Gastrocnemius medialis (tissue), 4 donors: ENCODE results near the gene EDEM3. TPM values are rescaled to one million over a fixed set of nuclear protein-coding genes. Genes with fewer than 3 reads are reported as not detected.

ENCODE experiments used
- ATAC-seq, 2 donors: fragments of 150-250 bp; one replicate each; pipeline ENCODE4 v1.9.1; 2016
- DNase-seq, 2 donors: peaks; one replicate each; pipeline ENCODE4 v3.0.0-alpha.2; 2019
- H3K27ac ChIP-seq, 4 donors: fragments of 200-600 bp; sonication (generic); 1 replicate in 1 of 4; 2 replicates in 3 of 4; pipeline ENCODE4 v1.5.1; 2016 to 2018; ENCODE audit warnings: mild to moderate bottlenecking in 2 of 4, moderate library complexity in 1 of 4
- H3K27me3 ChIP-seq, 3 donors: fragments of 200-600 bp; sonication (generic) in 2 of 3; 1 replicate in 1 of 3; 2 replicates in 2 of 3; pipeline versions ENCODE4 v1.5.1 to v1.6.0; 2016 to 2019; ENCODE audit warnings: mild to moderate bottlenecking in 1 of 3, moderate library complexity in 1 of 3
- H3K36me3 ChIP-seq, 2 donors: fragments of 200-600 bp; sonication (generic) in 1 of 2; one replicate each; pipeline ENCODE4 v1.5.1; 2017 to 2018
- H3K4me1 ChIP-seq, 2 donors: fragments of 200-600 bp; sonication (generic) in 1 of 2; one replicate each; pipeline ENCODE4 v1.5.1; 2016 to 2017; ENCODE audit warnings: mild to moderate bottlenecking in 2 of 2
- H3K4me3 ChIP-seq, 4 donors: fragments of 200-600 bp; sonication (generic) in 3 of 4; 1 replicate in 1 of 4; 2 replicates in 3 of 4; pipeline ENCODE4 v1.5.1; 2016 to 2019; ENCODE audit warnings: mild to moderate bottlenecking in 2 of 4
- H3K9me3 ChIP-seq, 3 donors: fragments of 200-600 bp; sonication (generic) in 2 of 3; 1 replicate in 1 of 3; 2 replicates in 2 of 3; pipeline ENCODE4 v1.5.1; 2016 to 2019
- POLR2A ChIP-seq, 2 donors: fragments of 450-650 bp; IDR thresholded peaks; one replicate each; pipeline ENCODE4 v1.6.1; 2017; ENCODE audit warnings: antibody characterized with exemption in 2 of 2, mild to moderate bottlenecking in 2 of 2, moderate library complexity in 2 of 2
- in situ Hi-C, 4 donors: fragments of 200-750 bp; cut with MboI; loops; one replicate each; pipeline versions ENCODE4 v1.15.0 to v1.8.0; 2017; ENCODE audit warnings: low sequenced_read_pairs in 4 of 4
- intact Hi-C: fragments of 100-400 bp; cut with DNase I; formaldehyde crosslinking; loops from one replicate; pipeline ENCODE4 v1.15.1; 2023; ENCODE audit warnings: low total_unique reads
- total RNA-seq, 4 donors: library from RNA; depleted of rRNA; stranded (reverse); fragments of >200 nt; gene quantifications; one replicate each; pipeline versions ENCODE4 v1.1.0 to v1.2.3, GENCODE V29; 2016
- TF ChIP-seq, protein P1 (sequence below), 5 experiments: fragments of 450-650 bp in 3 of 5; fragments of 200-600 bp in 2 of 5; sonication (generic) in 2 of 5; IDR thresholded peaks in 4 of 5; conservative IDR thresholded peaks in 1 of 5; 1 replicate in 4 of 5; 2 replicates in 1 of 5; pipeline ENCODE4 v1.5.1; 2016 to 2019; ENCODE audit warnings: antibody characterized with exemption in 5 of 5, mild to moderate bottlenecking in 3 of 5, moderate library complexity in 3 of 5

EDEM3 gene
- total RNA-seq, 4 donors from 2014 or later = 18.1 to 51.1 (median 31.9) TPM

DNA sequence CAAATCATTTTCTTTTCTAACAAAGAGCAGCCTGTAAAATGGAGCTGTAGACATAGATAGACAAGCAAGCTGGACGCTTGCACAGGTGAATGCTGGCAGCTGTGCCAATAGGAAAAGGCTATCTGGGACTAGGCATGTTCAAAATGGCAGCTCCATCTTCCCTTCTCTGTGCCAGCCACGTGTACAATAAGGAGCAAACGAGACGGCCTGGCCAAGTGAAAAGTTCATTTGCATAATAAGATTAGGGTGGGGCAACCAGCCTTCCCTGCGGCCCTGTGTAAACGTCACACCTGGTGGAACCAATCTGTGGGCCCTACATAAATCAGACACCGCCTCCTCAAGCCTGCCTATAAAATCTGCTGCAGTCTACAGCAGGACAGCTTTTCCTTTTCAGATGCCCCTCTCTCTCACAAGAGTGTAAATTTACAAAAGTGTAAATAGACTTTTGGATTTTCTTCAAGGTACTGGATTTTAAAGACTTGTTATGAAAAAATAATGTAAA, 16.6 kb upstream of the EDEM3 start:
- no peak overlapping the region for H3K4me3 ChIP-seq
- no peak for ATAC-seq
- no peaks in the 10 kb centered on the region for H3K36me3 ChIP-seq
- H3K27me3 ChIP-seq = no peaks in the 10 kb centered on the region
- no peak overlapping the region for H3K27ac ChIP-seq
- intact Hi-C loops (no loop called here), in situ Hi-C loops (loop anchor here in 2 of 4 donors (25.0 kb wide), 1 partner anchor 391 kb away; the partner anchor contains the start of genes SWT1 (in 2 of the 2) and TRMT1L (in 2 of the 2))
- TF ChIP-seq, protein P1, sequence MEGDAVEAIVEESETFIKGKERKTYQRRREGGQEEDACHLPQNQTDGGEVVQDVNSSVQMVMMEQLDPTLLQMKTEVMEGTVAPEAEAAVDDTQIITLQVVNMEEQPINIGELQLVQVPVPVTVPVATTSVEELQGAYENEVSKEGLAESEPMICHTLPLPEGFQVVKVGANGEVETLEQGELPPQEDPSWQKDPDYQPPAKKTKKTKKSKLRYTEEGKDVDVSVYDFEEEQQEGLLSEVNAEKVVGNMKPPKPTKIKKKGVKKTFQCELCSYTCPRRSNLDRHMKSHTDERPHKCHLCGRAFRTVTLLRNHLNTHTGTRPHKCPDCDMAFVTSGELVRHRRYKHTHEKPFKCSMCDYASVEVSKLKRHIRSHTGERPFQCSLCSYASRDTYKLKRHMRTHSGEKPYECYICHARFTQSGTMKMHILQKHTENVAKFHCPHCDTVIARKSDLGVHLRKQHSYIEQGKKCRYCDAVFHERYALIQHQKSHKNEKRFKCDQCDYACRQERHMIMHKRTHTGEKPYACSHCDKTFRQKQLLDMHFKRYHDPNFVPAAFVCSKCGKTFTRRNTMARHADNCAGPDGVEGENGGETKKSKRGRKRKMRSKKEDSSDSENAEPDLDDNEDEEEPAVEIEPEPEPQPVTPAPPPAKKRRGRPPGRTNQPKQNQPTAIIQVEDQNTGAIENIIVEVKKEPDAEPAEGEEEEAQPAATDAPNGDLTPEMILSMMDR (IDR thresholded peaks at IDR 0.05 in 4 of 5, conservative IDR thresholded peaks at IDR 0.05 in 1 of 5) = no peak
- no peak for TF ChIP-seq POLR2A (IDR thresholded peaks at IDR 0.05)
- H3K9me3 ChIP-seq = no peaks in the 10 kb centered on the region
- no peaks in the 10 kb centered on the region for H3K4me1 ChIP-seq
- no peak for DNase-seq

DNA sequence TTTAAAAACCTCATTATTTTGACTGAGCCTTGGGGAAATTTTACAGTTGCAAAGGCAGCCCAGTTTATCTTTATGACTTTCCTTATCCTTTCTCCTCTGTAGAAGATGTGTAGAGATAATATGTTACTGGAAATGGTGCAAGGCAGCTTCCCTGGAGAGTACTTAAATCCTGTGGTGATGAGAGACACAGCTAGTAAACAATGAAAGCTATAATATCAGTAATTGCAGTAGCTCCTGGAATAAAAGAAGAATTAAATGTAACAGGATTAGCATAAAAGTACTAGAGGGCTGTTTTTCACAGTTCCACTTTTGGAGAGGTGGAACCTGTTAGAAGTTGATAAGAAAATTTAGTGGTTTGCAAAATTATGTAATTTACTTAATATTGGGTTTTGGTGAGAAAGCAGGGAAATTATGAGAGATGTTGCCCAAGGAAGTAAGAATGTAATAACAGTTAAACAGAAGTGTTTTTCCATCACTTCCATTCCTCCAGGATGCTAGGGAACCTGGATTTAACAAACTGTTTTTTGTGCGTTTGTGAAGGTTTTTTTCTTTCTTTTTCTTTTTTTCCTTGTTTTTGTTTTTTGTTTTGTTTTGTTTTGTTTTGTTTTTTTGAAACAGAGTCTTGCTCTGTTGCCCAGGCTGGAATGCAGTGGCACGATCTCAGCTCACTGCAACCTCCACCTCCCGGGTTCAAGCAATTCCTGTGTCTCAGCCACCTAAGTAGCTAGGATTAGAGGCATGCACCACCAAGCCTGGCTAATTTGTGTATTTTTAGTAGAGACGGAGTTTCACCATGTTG, 15.7 kb upstream of the EDEM3 start:
- ATAC-seq (no peak), DNase-seq (no peak)
- in situ Hi-C loops (loop anchor here in 2 of 4 donors (25.0 kb wide), 1 partner anchor 392 kb away; the partner anchor contains the start of genes SWT1 (in 2 of the 2) and TRMT1L (in 2 of the 2)), intact Hi-C loops (no loop called here)
- TF ChIP-seq, protein P1 (IDR thresholded peaks at IDR 0.05 in 4 of 5, conservative IDR thresholded peaks at IDR 0.05 in 1 of 5) = no peak
- no peak for TF ChIP-seq POLR2A (IDR thresholded peaks at IDR 0.05)
- Histone ChIP-seq H3K4me1 (no peaks in the 10 kb centered on the region), H3K9me3 (no peaks in the 10 kb centered on the region), H3K36me3 (no peaks in the 10 kb centered on the region), H3K27me3 (no peaks in the 10 kb centered on the region), H3K27ac (no peak overlapping the region), H3K4me3 (no peak overlapping the region)

DNA sequence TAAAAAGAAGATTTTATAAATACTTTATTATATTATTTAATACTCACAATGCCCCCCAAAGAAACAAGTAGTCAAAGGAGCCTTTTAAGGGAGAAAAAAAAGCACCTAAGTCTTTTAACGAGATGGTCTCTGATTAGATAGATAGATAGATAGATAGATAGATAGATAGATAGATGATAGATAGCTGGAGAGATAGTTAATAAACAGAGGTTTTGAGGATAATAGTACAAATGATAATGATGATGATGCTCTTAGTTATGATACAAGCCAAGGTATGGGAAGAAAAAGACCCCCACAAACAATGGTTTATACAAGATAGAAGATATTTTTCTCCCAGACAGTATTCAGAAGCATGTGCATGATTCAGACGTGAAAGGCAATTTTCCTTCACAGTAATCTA, 14.6 kb upstream of the EDEM3 start:
- DNase-seq = no peak
- TF ChIP-seq POLR2A (IDR thresholded peaks at IDR 0.05) = no peak
- TF ChIP-seq, protein P1 (IDR thresholded peaks at IDR 0.05 in 4 of 5, conservative IDR thresholded peaks at IDR 0.05 in 1 of 5) = no peak
- ATAC-seq = no peak
- in situ Hi-C loops = loop anchor here in 2 of 4 donors (25.0 kb wide), 1 partner anchor 393 kb away; the partner anchor contains the start of genes SWT1 (in 2 of the 2) and TRMT1L (in 2 of the 2)
- no peaks in the 10 kb centered on the region for H3K4me1 ChIP-seq
- H3K4me3 ChIP-seq = no peak overlapping the region
- intact Hi-C loops = no loop called here
- H3K36me3 ChIP-seq = no peaks in the 10 kb centered on the region
- H3K9me3 ChIP-seq = no peaks in the 10 kb centered on the region
- no peaks in the 10 kb centered on the region for H3K27me3 ChIP-seq
- H3K27ac ChIP-seq = no peak overlapping the region

DNA sequence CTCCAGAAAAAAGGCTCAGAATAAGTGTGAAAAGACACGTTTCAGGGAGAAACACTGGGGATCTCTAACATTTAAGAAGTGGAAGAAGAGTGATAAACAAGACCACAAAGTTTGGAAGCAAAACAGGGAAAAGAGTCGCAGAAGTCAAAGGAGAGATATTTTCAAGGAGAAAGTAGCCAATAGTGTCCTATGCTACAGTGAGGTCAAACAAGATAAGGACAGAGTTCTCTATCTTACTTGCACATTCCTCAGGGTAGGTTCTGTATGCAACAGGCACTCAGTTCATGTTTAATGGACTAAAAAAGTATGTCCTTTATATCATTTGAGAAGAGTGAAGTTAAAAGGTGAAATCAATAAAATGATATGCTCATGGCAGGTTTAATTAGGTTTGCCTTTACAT, 13.8 kb upstream of the EDEM3 start:
- H3K9me3 ChIP-seq = no peaks in the 10 kb centered on the region
- no peak for TF ChIP-seq POLR2A (IDR thresholded peaks at IDR 0.05)
- TF ChIP-seq, protein P1 (IDR thresholded peaks at IDR 0.05 in 4 of 5, conservative IDR thresholded peaks at IDR 0.05 in 1 of 5) = no peak
- H3K36me3 ChIP-seq = no peaks in the 10 kb centered on the region
- no peak overlapping the region for H3K27ac ChIP-seq
- H3K4me1 ChIP-seq = no peaks in the 10 kb centered on the region
- DNase-seq (no peak), ATAC-seq (no peak)
- H3K27me3 ChIP-seq = no peaks in the 10 kb centered on the region
- H3K4me3 ChIP-seq = no peak overlapping the region
- in situ Hi-C loops = loop anchor here in 2 of 4 donors (25.0 kb wide), 1 partner anchor 394 kb away; the partner anchor contains the start of genes SWT1 (in 2 of the 2) and TRMT1L (in 2 of the 2)
- intact Hi-C loops = no loop called here
